ENCODE measurements around the gene KIT.
A peak's percentile ranks its signal among the peaks of the same experiment; 100 is the strongest.
"Not testable (repeated sequence)": the region's sequence is repeated elsewhere in the genome, so short reads cannot be mapped to it uniquely, and the experiment has no call there.

The KIT gene

DNA sequence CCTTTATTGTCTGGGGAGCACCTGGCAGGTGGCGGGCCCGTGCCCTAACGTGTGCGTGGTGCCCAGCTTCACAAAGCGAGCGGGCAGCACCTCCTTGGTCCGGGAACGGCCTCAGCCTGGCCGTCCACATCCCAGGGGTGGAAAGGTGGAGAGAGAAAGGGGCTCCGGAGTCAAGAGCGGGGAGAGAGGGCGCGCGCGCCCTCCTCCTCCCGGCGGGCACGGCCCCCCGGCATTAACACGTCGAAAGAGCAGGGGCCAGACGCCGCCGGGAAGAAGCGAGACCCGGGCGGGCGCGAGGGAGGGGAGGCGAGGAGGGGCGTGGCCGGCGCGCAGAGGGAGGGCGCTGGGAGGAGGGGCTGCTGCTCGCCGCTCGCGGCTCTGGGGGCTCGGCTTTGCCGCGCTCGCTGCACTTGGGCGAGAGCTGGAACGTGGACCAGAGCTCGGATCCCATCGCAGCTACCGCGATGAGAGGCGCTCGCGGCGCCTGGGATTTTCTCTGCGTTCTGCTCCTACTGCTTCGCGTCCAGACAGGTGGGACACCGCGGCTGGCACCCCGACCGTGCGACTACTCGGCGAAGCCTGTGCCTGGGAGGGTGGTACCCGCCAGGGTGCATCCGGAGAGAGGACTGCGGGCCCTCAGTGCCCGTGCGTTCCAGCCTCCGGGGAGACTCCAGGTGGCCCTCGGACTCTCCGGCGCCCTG, at the start of gene KIT:
Gene KIT, plus strand, starts transcription at position 407 of the 701 bp plus-strand sequence. Its CDS starts 58 bp downstream, at position 465.
- DNase-seq (ENCODE audit: low read depth, low spot score): no peak

DNA sequence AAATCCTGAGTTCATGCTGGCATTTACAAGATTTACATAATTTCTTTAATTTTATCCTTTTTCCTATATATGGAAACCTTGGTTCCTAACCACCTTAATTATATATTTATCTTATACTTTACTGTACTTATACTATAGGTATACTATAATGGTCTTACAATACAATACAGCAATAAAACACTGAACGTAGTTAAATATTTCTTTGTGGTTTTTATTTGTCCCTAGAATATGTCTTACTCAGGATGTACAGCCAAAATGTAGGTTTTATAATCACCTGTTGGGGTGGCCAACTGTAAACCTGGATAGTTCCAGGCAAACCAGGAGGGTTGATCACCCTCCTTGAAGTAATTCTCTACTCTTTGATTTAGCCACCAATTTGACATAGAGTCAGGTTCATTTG, 48.4 kb upstream of the KIT start:
- no peak for DNase-seq (ENCODE audit: low read depth, low spot score)

- DNase-seq (ENCODE audit: low read depth, low spot score): no peak
Measured at GRCh38 chr4:54614149-54614548, 43.6 kb upstream of the KIT start.

DNA sequence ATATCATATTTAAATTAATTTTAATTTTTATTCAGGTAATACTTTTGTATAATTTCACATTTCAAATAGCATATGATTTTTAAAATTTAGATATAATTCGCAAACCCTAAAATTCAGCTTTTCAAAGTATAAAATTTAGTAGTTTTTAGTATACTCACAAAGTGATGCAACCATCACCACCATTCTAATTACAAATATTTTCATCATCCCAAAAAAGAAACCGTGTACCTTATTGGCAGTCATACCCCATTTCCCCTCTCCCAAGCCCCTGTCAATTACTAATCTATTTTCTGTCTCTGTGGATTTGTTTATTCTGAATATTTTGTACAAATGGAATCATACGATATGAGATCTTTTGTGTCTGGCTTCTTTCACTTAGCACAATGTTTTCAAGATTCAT, 37.0 kb upstream of the KIT start:
- no peak for DNase-seq (ENCODE audit: low read depth, low spot score)

GRCh38 chr4:54625391-54625790, 32.4 kb upstream of the KIT start:
- peak; percentile 17 for DNase-seq (ENCODE audit: low read depth, low spot score)

DNA sequence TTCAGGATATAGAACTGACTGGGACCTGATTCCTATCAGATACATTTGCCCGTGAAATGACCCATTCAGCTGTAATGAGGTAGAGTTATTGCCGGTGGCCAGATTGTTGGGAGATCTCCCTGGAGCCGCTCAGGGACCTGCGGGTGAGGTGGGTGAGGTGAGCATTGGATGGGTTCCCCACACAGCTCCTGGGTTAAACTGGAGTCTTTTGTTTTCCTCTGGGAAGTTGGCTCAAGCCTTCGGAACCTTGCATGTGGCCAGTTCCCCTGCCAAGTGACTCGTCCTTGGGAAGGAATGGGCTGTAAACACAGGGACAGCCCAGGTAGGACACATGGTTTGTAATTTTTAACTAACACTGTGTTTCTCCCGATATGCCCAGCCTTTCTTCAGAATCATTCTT, 31.6 kb upstream of the KIT start:
- no peak for DNase-seq (ENCODE audit: low read depth, low spot score)

- DNase-seq (ENCODE audit: low read depth, low spot score): no peak
Measured at GRCh38 chr4:54632537-54632936, 25.2 kb upstream of the KIT start.

DNA sequence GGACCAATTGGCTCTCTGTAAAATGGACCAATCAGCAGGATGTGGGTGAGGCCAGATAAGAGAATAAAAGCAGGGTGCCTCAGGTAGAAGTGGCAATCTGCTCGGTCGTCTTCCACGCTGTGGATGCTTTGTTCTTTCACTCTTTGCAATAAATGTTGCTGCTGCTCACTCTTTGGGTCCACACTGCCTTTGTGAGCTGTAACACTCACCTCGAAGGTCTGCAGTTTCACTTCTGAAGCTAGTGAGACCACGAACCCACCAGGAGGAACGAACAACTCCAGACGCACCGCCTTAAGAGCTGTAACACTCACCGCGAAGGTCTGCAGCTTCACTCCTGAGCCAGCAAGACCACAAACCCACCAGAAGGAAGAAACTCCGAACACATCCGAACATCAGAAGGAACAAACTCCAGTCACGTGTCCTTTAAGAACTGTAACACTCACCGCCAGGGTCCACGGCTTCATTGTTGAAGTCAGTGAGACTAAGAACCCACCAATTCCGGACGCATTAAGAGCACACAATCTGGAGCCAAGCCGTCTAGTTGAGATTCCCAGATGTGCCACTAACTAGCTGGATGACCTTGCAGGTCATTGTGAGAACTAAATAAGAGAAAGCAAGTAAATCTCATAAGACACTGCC, 24.5 kb upstream of the KIT start:
- not testable (repeated sequence) for DNase-seq (ENCODE audit: low read depth, low spot score)

- DNase-seq (ENCODE audit: low read depth, low spot score): no peak
Measured at GRCh38 chr4:54635318-54635717, 22.4 kb upstream of the KIT start.

DNA sequence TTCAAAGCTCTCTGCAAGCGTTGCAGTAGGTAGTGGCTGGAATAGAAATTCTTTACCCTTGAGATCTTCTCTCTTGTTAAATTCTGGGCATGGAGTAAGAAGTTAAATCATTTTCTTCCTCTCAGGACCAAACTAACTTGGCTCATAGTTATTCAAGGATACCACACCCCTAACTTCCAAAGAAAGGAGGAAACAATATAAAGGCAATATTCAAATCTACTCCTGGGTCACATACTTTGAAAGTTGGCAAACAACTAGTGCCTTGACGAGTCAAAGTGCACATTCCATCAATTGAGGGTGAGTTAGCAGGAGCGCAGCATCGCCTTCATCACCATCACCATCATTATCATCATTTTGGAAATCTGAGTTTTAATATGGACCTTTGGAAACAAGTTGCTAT, 20.4 kb upstream of the KIT start:
- no peak for DNase-seq (ENCODE audit: low read depth, low spot score)

DNA sequence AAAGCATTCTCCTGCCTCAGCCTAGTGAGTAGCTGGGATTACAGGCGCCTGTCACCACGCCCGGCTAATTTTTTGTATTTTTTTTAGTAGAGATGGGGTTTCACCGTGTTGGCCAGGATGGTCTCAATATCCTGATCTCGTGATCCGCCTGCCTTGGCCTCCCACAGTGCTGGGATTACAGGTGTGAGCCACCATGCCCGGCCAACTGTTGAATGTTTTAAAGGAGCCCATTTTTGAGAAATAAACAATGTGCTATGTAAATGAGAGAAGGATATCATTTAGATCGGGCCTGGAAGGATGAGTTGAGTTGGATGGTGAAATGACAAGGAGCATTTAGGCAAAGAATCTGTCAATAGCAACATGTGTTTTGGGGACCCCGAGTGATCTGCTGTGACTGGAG, 16.7 kb upstream of the KIT start:
- not testable (repeated sequence) for DNase-seq (ENCODE audit: low read depth, low spot score)

- DNase-seq (ENCODE audit: low read depth, low spot score): no peak
Measured at GRCh38 chr4:54643172-54643571, 14.6 kb upstream of the KIT start.

- DNase-seq (ENCODE audit: low read depth, low spot score): no peak
Measured at GRCh38 chr4:54643958-54644751, 13.6 kb upstream of the KIT start.

DNA sequence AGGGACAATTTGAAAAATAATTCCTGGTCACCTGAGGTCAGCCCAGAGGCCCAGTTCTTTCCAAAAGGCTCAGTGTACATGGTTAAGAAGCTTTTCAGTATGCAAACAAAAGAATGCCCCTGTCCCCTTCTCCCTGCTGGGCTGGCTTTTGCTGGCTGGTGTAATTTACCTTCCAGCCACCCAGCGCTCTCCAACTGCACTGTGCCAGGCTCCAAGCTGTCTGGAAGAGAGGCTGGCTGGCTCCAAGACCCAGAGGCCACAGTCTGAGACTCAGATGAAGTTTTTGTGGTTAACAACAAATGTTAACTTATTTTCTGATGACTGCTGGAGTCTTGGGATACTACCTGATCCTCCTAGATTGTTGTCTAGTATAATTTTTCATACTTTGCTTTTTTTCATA, 11.9 kb upstream of the KIT start:
- no peak for DNase-seq (ENCODE audit: low read depth, low spot score)

DNA sequence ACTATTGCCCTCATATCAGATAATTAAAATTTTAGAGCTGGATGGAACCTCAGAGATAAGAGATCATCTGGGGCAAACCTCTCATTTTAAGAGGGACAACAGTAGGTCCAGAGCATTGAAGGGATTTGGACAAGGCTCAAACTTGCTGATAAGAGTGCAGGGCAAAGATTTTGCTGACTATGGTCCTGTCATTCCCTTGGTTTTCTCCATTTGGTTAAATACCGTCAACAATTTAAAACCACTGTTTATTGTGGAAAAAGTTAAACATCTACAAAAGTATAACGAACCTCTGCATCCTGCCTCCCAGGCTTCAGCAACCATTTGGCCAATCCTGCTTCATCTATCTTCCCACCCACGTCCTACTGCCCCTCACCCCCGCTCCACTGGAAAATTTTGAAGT, 10.7 kb upstream of the KIT start:
- no peak for DNase-seq (ENCODE audit: low read depth, low spot score)

DNA sequence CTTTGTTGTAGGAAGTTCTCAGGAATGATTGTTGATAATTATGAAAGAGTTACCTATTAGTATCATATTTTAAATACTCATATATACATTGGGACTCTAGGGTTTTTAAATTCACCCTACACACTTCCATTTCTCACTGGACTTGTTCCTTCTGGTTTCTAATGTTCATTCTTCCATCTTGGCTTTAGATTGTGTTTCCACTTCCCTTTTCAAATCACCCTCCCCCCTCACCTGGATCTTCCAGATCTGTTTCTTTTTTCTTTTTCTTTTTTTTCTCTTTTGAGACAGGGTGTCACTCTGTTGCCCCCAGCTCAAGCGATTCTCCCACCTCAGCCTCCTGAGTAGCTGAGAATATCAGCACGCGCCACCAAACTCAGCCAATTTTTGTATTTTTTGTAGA, 6.7 kb upstream of the KIT start:
- no peak for DNase-seq (ENCODE audit: low read depth, low spot score)

GRCh38 chr4:54654753-54655152, 3.0 kb upstream of the KIT start:
- DNase-seq (ENCODE audit: low read depth, low spot score): no peak

- no peak for DNase-seq (ENCODE audit: low read depth, low spot score)
Measured at GRCh38 chr4:54657185-54657550, 589 bp upstream of the KIT start.

GRCh38 chr4:54658252-54659093, 716 bp downstream of the KIT start:
- no peak for DNase-seq (ENCODE audit: low read depth, low spot score)

GRCh38 chr4:54659313-54659712, 1.6 kb downstream of the KIT start:
- DNase-seq (ENCODE audit: low read depth, low spot score): no peak

DNA sequence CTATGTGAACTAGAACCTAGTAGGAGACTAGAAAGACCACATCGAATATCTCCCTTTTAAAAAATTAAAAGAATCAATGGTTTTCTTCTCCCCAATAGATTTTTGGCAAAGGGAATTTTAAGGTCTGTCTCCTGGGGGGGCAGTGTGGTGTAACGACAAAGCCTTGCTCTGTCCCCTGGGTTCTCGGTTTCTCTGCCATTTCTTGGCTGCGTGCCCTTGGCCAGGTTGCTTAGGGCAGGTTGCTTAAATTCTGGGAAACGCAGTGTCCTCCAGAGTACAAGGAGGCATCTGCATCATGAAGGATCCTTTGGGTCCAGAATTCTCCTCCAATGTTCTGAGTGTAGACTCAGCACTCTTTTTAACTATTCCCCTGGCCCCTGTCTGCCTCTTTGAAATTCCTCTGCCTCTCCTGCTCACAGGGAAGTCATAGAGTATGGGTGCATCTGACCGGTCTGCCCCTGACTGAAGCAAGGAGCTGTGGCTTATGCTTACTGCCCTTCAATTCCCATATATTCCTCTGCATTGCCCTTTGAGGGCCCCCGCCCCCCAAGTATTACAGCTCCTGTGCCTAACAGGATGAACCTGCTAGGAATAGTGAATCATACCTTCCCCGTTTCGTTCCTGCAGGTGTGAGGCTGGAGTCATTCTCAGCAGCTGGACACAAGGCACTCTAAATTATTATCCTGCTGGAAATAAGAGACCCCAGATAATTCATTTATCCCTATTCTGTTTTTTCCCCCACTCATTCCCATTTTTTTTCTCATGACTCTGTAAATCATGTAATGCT, 2.2 kb downstream of the KIT start:
- DNase-seq (ENCODE audit: low read depth, low spot score): no peak
